GM20431 (cell line): Measurements from ENCODE around the gene SYT14.
"Not testable (repeated sequence)": the region's sequence is repeated elsewhere in the genome, so short reads cannot be mapped to it uniquely, and the experiment has no call there.

Experiments
- in situ Hi-C: fragments of 300-500 bp; cut with MseI, MboI; formaldehyde crosslinking; loops from one replicate; pipeline ENCODE4 v1.15.0; 2020; ENCODE audit warnings: low sequenced_read_pairs; ENCODE audit not compliant: unreplicated experiment

Gene SYT14

DNA sequence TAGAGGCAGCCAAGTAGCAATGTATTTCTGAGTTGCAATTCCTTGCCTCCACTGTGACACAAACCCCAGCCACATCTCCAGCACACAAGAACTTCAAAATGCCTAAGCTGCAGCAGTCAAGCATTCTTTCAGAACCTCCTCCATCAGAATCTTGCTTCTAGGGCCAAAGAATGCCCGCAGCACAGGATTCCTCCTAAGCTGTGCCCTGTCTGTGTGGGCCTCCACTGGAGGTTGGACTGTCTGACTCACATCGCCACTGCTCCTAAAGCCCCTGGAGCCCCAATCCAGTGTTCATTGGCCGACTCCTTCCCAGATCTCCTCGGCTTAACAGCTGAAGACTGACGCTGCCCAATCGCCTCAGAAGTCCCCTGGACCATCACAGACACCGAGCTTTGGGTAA is 251.4 kb downstream of the SYT14 start:
- in situ Hi-C loops = no loop called here

DNA sequence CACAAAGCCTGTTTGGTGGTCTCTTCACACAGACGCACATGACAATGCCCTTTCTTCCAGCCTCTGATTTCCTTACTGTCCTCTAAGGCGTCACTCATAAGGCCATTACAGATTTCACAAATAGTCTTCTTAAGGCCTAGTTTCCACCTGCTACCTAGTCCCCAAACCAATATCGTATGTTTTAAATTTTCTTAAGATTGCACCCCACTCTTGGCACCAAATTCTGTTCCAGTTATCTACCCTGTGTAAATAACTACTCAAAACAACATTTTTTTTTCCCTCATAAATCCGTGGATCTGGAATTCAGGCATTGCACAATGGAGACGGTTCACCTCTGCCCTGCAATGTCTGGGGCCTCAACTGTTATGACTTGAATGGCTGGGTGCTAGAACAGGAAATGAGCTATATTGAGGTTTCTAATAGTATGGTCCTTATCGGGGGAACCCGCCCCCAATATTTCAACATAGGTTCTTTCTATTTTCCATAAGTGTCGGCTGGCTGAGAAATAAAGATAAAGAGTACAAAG is 257.7 kb downstream of the SYT14 start:
- in situ Hi-C loops = no loop called here

DNA sequence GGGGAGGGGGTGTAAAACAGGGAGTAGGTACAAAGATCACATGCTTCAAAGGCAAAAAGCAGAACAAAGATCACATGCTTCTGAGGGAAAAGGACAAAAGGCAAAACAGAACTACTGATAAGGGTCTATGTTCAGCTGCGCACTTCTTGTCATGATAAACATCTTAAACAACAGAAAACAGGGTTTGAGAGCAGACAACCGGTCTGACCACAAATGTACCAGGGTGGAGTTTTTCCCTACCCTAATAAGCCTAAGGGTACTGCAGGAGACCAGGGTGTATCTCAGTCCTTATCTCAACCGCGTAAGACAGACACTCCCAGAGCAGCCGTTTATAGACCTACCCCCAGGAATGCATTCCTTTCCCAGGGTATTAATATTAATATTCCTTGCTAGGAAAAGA is 258.2 kb downstream of the SYT14 start:
- in situ Hi-C loops = not testable (repeated sequence)

- in situ Hi-C loops = no loop called here
These were observed 260.8 kb downstream of the SYT14 start for GRCh38 chr1:210198840-210199239.

DNA sequence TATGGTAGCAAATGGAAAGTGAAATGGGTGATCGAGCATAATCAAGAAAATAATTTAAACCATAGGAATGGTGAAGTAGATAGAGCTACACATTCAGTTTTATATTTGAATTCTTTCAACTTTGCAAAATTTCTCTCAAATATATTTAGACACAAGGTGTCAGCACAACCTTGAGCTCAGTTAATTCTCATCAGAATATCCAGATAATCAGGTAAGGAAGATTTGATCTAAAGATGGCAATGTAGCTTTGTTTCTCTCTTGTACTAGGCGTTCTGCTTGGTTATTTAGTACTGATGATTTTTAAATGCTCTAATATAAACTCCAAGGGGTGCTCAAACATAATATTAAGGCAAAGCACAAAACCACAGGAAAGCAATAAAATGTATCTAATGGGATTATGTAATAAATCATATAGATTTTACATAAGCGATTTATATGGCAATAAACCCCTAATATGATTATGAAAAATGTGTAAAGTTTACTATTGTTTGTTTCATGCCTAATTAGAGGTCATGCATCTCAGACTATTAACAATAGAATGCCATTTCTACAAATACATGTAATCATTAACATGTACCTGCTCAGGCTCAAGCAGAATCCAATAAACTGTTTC is 262.2 kb downstream of the SYT14 start:
- in situ Hi-C loops = no loop called here

- in situ Hi-C loops = no loop called here
These were observed 263.7 kb downstream of the SYT14 start for GRCh38 chr1:210201681-210202080.

GRCh38 chr1:210207597-210208450 is 269.8 kb downstream of the SYT14 start:
- in situ Hi-C loops = no loop called here

DNA sequence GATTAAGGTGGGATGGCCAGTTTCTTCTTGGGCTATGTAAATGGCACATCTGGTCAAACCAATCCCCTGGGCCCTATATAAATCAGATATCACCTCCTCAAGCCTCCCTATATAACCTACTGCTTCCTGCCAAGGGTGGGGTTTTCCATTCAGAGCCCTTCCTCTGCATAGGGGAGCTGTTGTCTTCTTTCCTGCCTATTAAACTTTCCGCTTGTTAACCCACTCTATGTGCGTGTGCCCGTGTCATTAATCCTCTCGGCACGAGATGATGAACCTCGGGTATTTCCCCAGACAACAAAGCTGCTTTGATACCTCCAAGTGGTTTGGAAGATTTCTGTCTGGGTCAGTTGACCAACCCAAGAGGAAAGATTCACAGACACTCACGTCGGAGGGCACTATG is 275.3 kb downstream of the SYT14 start:
- in situ Hi-C loops = no loop called here

GRCh38 chr1:210214573-210215409 is 276.8 kb downstream of the SYT14 start:
- in situ Hi-C loops = no loop called here

GRCh38 chr1:210217482-210217881 is 279.5 kb downstream of the SYT14 start:
- in situ Hi-C loops = no loop called here

DNA sequence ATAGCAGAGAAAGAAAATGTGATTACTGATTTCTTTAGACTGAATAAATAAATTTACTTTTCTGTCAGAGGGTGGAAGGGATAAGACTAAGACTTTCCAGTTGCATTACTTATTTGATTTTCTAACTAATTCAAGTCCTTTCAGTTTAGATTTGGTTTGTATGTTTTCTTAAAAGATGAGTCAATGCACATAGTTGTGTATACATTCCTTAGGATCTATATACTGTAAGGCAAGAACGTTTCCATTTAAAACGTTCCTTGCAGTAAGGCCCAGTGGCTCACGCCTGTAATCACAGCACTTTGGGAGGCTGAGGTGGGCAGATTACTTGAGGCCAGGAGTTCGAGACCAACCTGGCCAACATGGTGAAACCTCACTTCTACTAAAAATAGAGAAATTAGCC is 280.0 kb downstream of the SYT14 start:
- in situ Hi-C loops = no loop called here
